Stomach (tissue), 4 donors: ENCODE data around the gene LAMB2.

Experiments used
- EP300 ChIP-seq: sonication (generic); formaldehyde crosslinking; IDR thresholded peaks from one replicate; pipeline ENCODE4 v1.6.1; 2017; ENCODE audit warnings: antibody characterized with exemption
- POLR2AphosphoS5 ChIP-seq, 3 donors: sonication (generic); formaldehyde crosslinking; IDR thresholded peaks; one replicate each; pipeline ENCODE4 v1.6.1; 2016; ENCODE audit warnings: antibody characterized with exemption in 3 of 3
- TF ChIP-seq, protein P1 (sequence below), 7 experiments: fragments of 450-650 bp in 4 of 7; fragments of 200-600 bp in 3 of 7; sonication (generic) in 3 of 7; IDR thresholded peaks; one replicate each; pipeline ENCODE4 v1.5.1; 2016 to 2019; ENCODE audit warnings: antibody characterized with exemption in 7 of 7, control low read depth in 2 of 7, mild to moderate bottlenecking in 1 of 7

DNA sequence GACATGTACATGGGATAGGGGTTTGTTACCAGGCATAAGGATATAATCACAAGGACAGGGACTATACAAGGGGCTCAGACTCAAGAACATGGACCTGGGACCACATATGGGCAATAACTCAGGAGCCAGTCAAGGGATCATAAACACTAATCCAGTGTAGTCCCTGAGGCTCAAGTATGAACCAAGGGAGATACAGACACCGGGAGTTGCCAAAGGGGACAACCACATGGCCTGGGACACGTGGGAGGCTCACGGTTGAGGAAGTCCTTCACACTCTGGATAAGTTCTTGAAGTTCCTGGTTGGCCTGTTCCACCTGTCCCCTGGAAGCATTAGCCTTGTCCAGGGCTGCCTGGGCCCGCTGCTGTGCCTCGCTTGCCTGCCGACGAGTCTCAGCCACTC lies 10.4 kb downstream of the LAMB2 start:
- TF ChIP-seq, protein P1, sequence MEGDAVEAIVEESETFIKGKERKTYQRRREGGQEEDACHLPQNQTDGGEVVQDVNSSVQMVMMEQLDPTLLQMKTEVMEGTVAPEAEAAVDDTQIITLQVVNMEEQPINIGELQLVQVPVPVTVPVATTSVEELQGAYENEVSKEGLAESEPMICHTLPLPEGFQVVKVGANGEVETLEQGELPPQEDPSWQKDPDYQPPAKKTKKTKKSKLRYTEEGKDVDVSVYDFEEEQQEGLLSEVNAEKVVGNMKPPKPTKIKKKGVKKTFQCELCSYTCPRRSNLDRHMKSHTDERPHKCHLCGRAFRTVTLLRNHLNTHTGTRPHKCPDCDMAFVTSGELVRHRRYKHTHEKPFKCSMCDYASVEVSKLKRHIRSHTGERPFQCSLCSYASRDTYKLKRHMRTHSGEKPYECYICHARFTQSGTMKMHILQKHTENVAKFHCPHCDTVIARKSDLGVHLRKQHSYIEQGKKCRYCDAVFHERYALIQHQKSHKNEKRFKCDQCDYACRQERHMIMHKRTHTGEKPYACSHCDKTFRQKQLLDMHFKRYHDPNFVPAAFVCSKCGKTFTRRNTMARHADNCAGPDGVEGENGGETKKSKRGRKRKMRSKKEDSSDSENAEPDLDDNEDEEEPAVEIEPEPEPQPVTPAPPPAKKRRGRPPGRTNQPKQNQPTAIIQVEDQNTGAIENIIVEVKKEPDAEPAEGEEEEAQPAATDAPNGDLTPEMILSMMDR (IDR thresholded peaks at IDR 0.05), result no peak
- no peak for TF ChIP-seq EP300
- no peak for TF ChIP-seq POLR2AphosphoS5 (IDR thresholded peaks at IDR 0.05)
